Esophagus muscularis mucosa (tissue), 3 donors: ENCODE data around the gene ZNF280A.

Source experiments
- CTCF ChIP-seq, 3 experiments: fragments of 200-600 bp in 2 of 3; fragments of 450-650 bp in 1 of 3; sonication (generic) in 2 of 3; IDR thresholded peaks; one replicate each; pipeline ENCODE4 v1.5.1; 2017 to 2019; ENCODE audit warnings: antibody characterized with exemption in 3 of 3, mild to moderate bottlenecking in 2 of 3, moderate library complexity in 1 of 3
- POLR2A ChIP-seq: fragments of 450-650 bp; IDR thresholded peaks from one replicate; pipeline ENCODE4 v1.6.1; 2017; ENCODE audit warnings: antibody characterized with exemption, moderate library complexity, mild to moderate bottlenecking, low read depth

DNA sequence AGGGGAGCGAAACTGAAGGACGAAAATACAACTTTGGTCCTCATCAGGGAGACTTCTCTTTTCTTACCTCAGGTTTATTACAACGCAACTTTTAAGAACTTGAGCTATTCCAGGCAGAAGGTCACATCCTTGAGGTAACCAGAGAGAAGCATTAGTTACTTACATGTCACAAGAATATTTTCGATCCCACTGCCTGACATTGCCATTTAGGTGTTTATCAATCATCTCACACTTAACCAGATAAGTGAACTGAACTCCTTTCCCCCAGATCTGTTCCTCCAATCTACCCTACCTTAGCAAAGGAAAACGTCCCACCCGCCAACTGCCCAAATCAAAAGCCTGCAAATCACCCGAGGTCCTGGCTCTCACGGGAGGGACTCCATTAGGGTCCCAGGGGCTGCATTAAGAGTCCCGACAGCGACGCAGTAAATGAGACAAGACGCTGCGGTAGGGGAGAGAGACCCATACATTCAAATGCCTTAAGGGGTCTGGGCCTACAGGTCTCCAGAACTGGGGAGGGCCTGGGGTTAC is 12.3 kb downstream of the ZNF280A start:
- TF ChIP-seq CTCF (IDR thresholded peaks at IDR 0.05) (no peak), POLR2A (no peak)
